Activated naive CD4-positive, alpha-beta T cell treated with Interleukin-2 at 50 U/mL for 16 hours (primary cell): ENCODE measurements around the gene CALCOCO2.

Experiments
- DNase-seq: peaks from one replicate; pipeline ENCODE4 v3.0.0-alpha.2; 2020

The CALCOCO2 gene

GRCh38 chr17:48873696-48874443 is 43.0 kb downstream of the CALCOCO2 start:
- no peak for DNase-seq

- peak; percentile 57 for DNase-seq
These were observed 48.4 kb downstream of the CALCOCO2 start for GRCh38 chr17:48878920-48879898.

GRCh38 chr17:48882272-48882671 is 51.4 kb downstream of the CALCOCO2 start:
- DNase-seq: no peak

- no peak for DNase-seq
These were observed 52.3 kb downstream of the CALCOCO2 start for GRCh38 chr17:48883171-48883570.

GRCh38 chr17:48890086-48890485 is 59.3 kb downstream of the CALCOCO2 start:
- DNase-seq: no peak

- no peak for DNase-seq
These were observed 62.3 kb downstream of the CALCOCO2 start for GRCh38 chr17:48892940-48893645.

GRCh38 chr17:48893646-48894508 is 63.0 kb downstream of the CALCOCO2 start:
- DNase-seq: no peak

GRCh38 chr17:48894886-48895285 is 64.1 kb downstream of the CALCOCO2 start:
- DNase-seq: no peak

GRCh38 chr17:48901241-48901640 is 70.4 kb downstream of the CALCOCO2 start:
- DNase-seq: no peak

- no peak for DNase-seq
These were observed 72.6 kb downstream of the CALCOCO2 start for GRCh38 chr17:48903401-48903800.

- DNase-seq: no peak
These were observed 73.6 kb downstream of the CALCOCO2 start for GRCh38 chr17:48904428-48904827.

GRCh38 chr17:48905987-48906515 is 75.2 kb downstream of the CALCOCO2 start:
- DNase-seq: no peak

GRCh38 chr17:48907713-48908046 is 76.8 kb downstream of the CALCOCO2 start:
- DNase-seq: no peak

- DNase-seq: peak; percentile 90
These were observed 77.4 kb downstream of the CALCOCO2 start, which contains the start of gene UBE2Z for GRCh38 chr17:48908047-48908843. TSS of gene UBE2Z (plus strand) at chr17:48908407. CDS start at chr17:48908504, 97 bp downstream.

GRCh38 chr17:48908853-48909394 is 78.1 kb downstream of the CALCOCO2 start:
- DNase-seq: peak; percentile 90

- no peak for DNase-seq
These were observed 78.9 kb downstream of the CALCOCO2 start for GRCh38 chr17:48909783-48910182.

- DNase-seq: no peak
These were observed 79.5 kb downstream of the CALCOCO2 start for GRCh38 chr17:48910370-48910769.

- no peak for DNase-seq
These were observed 81.6 kb downstream of the CALCOCO2 start for GRCh38 chr17:48912476-48912875.
